ENCODE measurements around the gene MAML2.
A peak's percentile ranks its signal among the peaks of the same experiment; 100 is the strongest.
"Not testable (repeated sequence)": the region's sequence is repeated elsewhere in the genome, so short reads cannot be mapped to it uniquely, and the experiment has no call there.

Gene MAML2

DNA sequence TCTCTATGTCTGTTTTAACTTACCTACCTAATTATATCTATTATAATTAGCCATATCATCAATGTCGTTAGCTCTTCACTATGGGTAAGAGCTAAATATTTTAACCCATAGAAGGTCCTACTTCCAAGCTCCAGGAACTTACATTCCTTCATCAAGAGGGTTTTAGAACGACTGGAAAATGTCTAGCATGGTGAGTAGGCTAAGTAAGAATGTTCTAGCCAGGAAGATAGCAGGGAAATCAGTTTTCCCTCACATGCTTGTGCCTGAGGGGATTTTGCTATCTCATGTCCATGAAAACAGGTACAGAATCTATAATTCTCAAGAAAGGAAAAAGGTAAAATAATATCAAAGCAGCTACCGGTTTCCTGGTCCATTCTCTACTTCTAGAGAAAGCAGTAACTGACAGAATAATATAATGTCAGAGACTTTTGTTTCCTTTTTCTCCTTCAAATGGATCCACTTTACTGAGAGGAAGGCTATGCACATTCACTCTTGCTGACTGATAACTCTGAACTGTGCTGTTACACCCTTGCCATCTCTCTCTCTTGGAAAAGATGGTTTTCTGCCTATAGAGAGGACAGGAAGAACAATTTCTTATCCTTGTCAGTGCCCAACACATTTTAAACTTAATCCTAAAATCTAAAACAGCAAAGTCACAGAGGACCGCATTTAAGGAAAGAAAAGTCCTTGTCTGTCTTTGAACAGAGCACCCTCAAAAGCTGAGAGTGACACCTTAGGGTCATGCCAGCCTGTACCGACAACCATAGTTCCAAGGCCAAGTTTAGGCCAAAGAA, 67.0 kb downstream of the MAML2 start:
- Histone ChIP-seq H3K27ac (ENCODE audit: insufficient read depth in 1 of 2, low read depth in 1 of 2, low read length in 2 of 2, poor library complexity in 1 of 2, severe bottlenecking in 2 of 2) (no peak overlapping the region), H3K4me1 (ENCODE audit: control extremely low read depth in 1 of 4, control insufficient read depth in 4 of 4, insufficient read depth in 4 of 4, low read length in 3 of 4) (peaks cover 0 to 10% (median 2%) of the 10 kb centered on the region in 4 experiments), H3K4me3 (ENCODE audit: control insufficient read depth in 1 of 7, extremely low read depth in 1 of 7, insufficient read depth in 4 of 7, low read depth in 2 of 7, low read length in 6 of 7) (no peak overlapping the region), H3K36me3 (ENCODE audit: control insufficient read depth in 4 of 4, insufficient read depth in 4 of 4, low read length in 3 of 4) (no peaks in the 10 kb centered on the region), H3K9me3 (ENCODE audit: control extremely low read depth in 1 of 5, control insufficient read depth in 4 of 5, insufficient read depth in 2 of 5, low read depth in 1 of 5, low read length in 4 of 5) (no peaks in the 10 kb centered on the region), H3K27me3 (replicated peaks in 2 of 5; ENCODE audit: control insufficient read depth in 4 of 5, insufficient read depth in 5 of 5, low read length in 4 of 5) (no peaks in the 10 kb centered on the region)
- 100% methylated on average over 2 of the region's 5 CpGs for WGBS (ENCODE audit: insufficient coverage)
- ChIA-PET POLR2A (interaction anchor here (0.6 kb wide), 1 partner anchor 9 kb away, joined by 5 read pairs; no protein-coding TSS in a partner anchor), CTCF (interaction anchor here (1.0 to 7.1 kb wide), 3 partner anchors 9 to 67 kb away, joined by 3 to 37 read pairs (median 7); partner anchors contain the start of gene MAML2)
- no peak for DNase-seq

- H3K27me3 ChIP-seq (replicated peaks in 2 of 5; ENCODE audit: control insufficient read depth in 4 of 5, insufficient read depth in 5 of 5, low read length in 4 of 5) = no peaks in the 10 kb centered on the region
- H3K36me3 ChIP-seq (ENCODE audit: control insufficient read depth in 4 of 4, insufficient read depth in 4 of 4, low read length in 3 of 4) = no peaks in the 10 kb centered on the region
- no peak overlapping the region for H3K27ac ChIP-seq (ENCODE audit: insufficient read depth in 1 of 2, low read depth in 1 of 2, low read length in 2 of 2, poor library complexity in 1 of 2, severe bottlenecking in 2 of 2)
- H3K4me1 ChIP-seq (ENCODE audit: control extremely low read depth in 1 of 4, control insufficient read depth in 4 of 4, insufficient read depth in 4 of 4, low read length in 3 of 4) = peaks cover 0 to 5% (median 0%) of the 10 kb centered on the region in 4 experiments
- H3K4me3 ChIP-seq (ENCODE audit: control insufficient read depth in 1 of 7, extremely low read depth in 1 of 7, insufficient read depth in 4 of 7, low read depth in 2 of 7, low read length in 6 of 7) = no peak overlapping the region
- DNase-seq = no peak
- WGBS (ENCODE audit: insufficient coverage) = 100% methylated on average over 1 of the region's 1 CpG
- peaks cover 0 to 3% (median 0%) of the 10 kb centered on the region in 5 experiments for H3K9me3 ChIP-seq (ENCODE audit: control extremely low read depth in 1 of 5, control insufficient read depth in 4 of 5, insufficient read depth in 2 of 5, low read depth in 1 of 5, low read length in 4 of 5)
- POLR2A ChIA-PET = no interaction called here
- CTCF ChIA-PET = interaction anchor here (0.7 to 1.5 kb wide), 2 partner anchors 68 to 70 kb away, joined by 3 to 5 read pairs; partner anchors contain the start of gene MAML2
Observed at GRCh38 chr11:96273507-96273906, 69.5 kb downstream of the MAML2 start.

- POLR2A ChIA-PET = no interaction called here
- 90% methylated on average over 3 of the region's 3 CpGs for WGBS (ENCODE audit: insufficient coverage)
- Histone ChIP-seq H3K36me3 (ENCODE audit: control insufficient read depth in 4 of 4, insufficient read depth in 4 of 4, low read length in 3 of 4) (no peaks in the 10 kb centered on the region), H3K27ac (ENCODE audit: insufficient read depth in 1 of 2, low read depth in 1 of 2, low read length in 2 of 2, poor library complexity in 1 of 2, severe bottlenecking in 2 of 2) (no peak overlapping the region), H3K27me3 (replicated peaks in 2 of 5; ENCODE audit: control insufficient read depth in 4 of 5, insufficient read depth in 5 of 5, low read length in 4 of 5) (no peaks in the 10 kb centered on the region), H3K4me3 (ENCODE audit: control insufficient read depth in 1 of 7, extremely low read depth in 1 of 7, insufficient read depth in 4 of 7, low read depth in 2 of 7, low read length in 6 of 7) (no peak overlapping the region), H3K9me3 (ENCODE audit: control extremely low read depth in 1 of 5, control insufficient read depth in 4 of 5, insufficient read depth in 2 of 5, low read depth in 1 of 5, low read length in 4 of 5) (peaks cover 0 to 3% (median 0%) of the 10 kb centered on the region in 5 experiments), H3K4me1 (ENCODE audit: control extremely low read depth in 1 of 4, control insufficient read depth in 4 of 4, insufficient read depth in 4 of 4, low read length in 3 of 4) (peaks cover 0 to 4% (median 2%) of the 10 kb centered on the region in 4 experiments)
- CTCF ChIA-PET = no interaction called here
- peak in 2 of 3 donors; percentile 49 to 64 for DNase-seq
Observed at GRCh38 chr11:96272529-96273222, 70.3 kb downstream of the MAML2 start.

- H3K27ac ChIP-seq (ENCODE audit: insufficient read depth in 1 of 2, low read depth in 1 of 2, low read length in 2 of 2, poor library complexity in 1 of 2, severe bottlenecking in 2 of 2) = no peak overlapping the region
- ChIA-PET CTCF (no interaction called here), POLR2A (no interaction called here)
- H3K9me3 ChIP-seq (ENCODE audit: control extremely low read depth in 1 of 5, control insufficient read depth in 4 of 5, insufficient read depth in 2 of 5, low read depth in 1 of 5, low read length in 4 of 5) = peaks cover 0 to 3% (median 0%) of the 10 kb centered on the region in 5 experiments
- H3K36me3 ChIP-seq (ENCODE audit: control insufficient read depth in 4 of 4, insufficient read depth in 4 of 4, low read length in 3 of 4) = no peaks in the 10 kb centered on the region
- H3K27me3 ChIP-seq (replicated peaks in 2 of 5; ENCODE audit: control insufficient read depth in 4 of 5, insufficient read depth in 5 of 5, low read length in 4 of 5) = no peaks in the 10 kb centered on the region
- peaks cover 0 to 12% (median 9%) of the 10 kb centered on the region in 4 experiments for H3K4me1 ChIP-seq (ENCODE audit: control extremely low read depth in 1 of 4, control insufficient read depth in 4 of 4, insufficient read depth in 4 of 4, low read length in 3 of 4)
- no peak overlapping the region for H3K4me3 ChIP-seq (ENCODE audit: control insufficient read depth in 1 of 7, extremely low read depth in 1 of 7, insufficient read depth in 4 of 7, low read depth in 2 of 7, low read length in 6 of 7)
- DNase-seq = no peak
- 97% methylated on average over 3 of the region's 4 CpGs for WGBS (ENCODE audit: insufficient coverage)
Observed at GRCh38 chr11:96271777-96272176, 71.2 kb downstream of the MAML2 start.

DNA sequence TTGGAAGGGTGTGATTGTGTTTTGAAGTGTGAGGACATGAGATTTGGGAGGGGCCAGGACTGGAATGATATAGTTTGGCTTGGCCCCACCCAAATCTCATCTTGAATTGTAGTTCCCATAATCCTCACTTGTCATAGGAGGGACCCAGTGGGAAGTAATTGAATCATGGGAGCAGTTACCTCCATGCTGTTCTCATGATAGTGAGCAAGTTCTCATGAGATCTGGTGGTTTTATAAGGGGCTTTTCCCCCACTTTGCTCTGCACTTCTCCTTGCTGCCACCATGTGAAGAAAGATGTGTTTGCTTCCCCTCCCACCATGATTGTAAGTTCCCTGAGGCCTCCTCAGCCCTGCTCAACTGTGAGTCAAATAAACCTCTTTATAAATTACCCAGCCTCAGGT, 71.6 kb downstream of the MAML2 start:
- H3K4me1 ChIP-seq (ENCODE audit: control extremely low read depth in 1 of 4, control insufficient read depth in 4 of 4, insufficient read depth in 4 of 4, low read length in 3 of 4) = peaks cover 0 to 14% (median 9%) of the 10 kb centered on the region in 4 experiments
- H3K4me3 ChIP-seq (ENCODE audit: control insufficient read depth in 1 of 7, extremely low read depth in 1 of 7, insufficient read depth in 4 of 7, low read depth in 2 of 7, low read length in 6 of 7); H3K27me3 ChIP-seq (replicated peaks in 2 of 5; ENCODE audit: control insufficient read depth in 4 of 5, insufficient read depth in 5 of 5, low read length in 4 of 5); H3K36me3 ChIP-seq (ENCODE audit: control insufficient read depth in 4 of 4, insufficient read depth in 4 of 4, low read length in 3 of 4); H3K9me3 ChIP-seq (ENCODE audit: control extremely low read depth in 1 of 5, control insufficient read depth in 4 of 5, insufficient read depth in 2 of 5, low read depth in 1 of 5, low read length in 4 of 5); DNase-seq; POLR2A ChIA-PET; H3K27ac ChIP-seq (ENCODE audit: insufficient read depth in 1 of 2, low read depth in 1 of 2, low read length in 2 of 2, poor library complexity in 1 of 2, severe bottlenecking in 2 of 2): not testable (repeated sequence)
- CTCF ChIA-PET = interaction anchor here (0.6 kb wide), 1 partner anchor 1387 kb away, joined by 3 read pairs; no protein-coding TSS in a partner anchor

- H3K27me3 ChIP-seq (replicated peaks in 2 of 5; ENCODE audit: control insufficient read depth in 4 of 5, insufficient read depth in 5 of 5, low read length in 4 of 5); H3K27ac ChIP-seq (ENCODE audit: insufficient read depth in 1 of 2, low read depth in 1 of 2, low read length in 2 of 2, poor library complexity in 1 of 2, severe bottlenecking in 2 of 2); DNase-seq; H3K36me3 ChIP-seq (ENCODE audit: control insufficient read depth in 4 of 4, insufficient read depth in 4 of 4, low read length in 3 of 4); H3K4me3 ChIP-seq (ENCODE audit: control insufficient read depth in 1 of 7, extremely low read depth in 1 of 7, insufficient read depth in 4 of 7, low read depth in 2 of 7, low read length in 6 of 7); POLR2A ChIA-PET; H3K9me3 ChIP-seq (ENCODE audit: control extremely low read depth in 1 of 5, control insufficient read depth in 4 of 5, insufficient read depth in 2 of 5, low read depth in 1 of 5, low read length in 4 of 5): not testable (repeated sequence)
- whole genome bisulfite sequencing (ENCODE audit: insufficient coverage) = 96% methylated on average over 3 of the region's 4 CpGs
- CTCF ChIA-PET = interaction anchor here (0.6 to 1.5 kb wide), 4 partner anchors 10 to 66 kb away, joined by 3 to 5 read pairs (median 3); no protein-coding TSS in a partner anchor
- peaks cover 0 to 24% (median 15%) of the 10 kb centered on the region in 4 experiments for H3K4me1 ChIP-seq (ENCODE audit: control extremely low read depth in 1 of 4, control insufficient read depth in 4 of 4, insufficient read depth in 4 of 4, low read length in 3 of 4)
Observed at GRCh38 chr11:96268527-96268926, 74.5 kb downstream of the MAML2 start.
